HUES64 (cell line): Measurements from ENCODE around the gene PCDHB12.
A peak's percentile ranks its signal among the peaks of the same experiment; 100 is the strongest.
"Not testable (repeated sequence)": the region's sequence is repeated elsewhere in the genome, so short reads cannot be mapped to it uniquely, and the experiment has no call there.

Experiments
- H3K27ac ChIP-seq: 2 replicates; pipeline ENCODE4 v1.7.0; 2013; ENCODE audit warnings: low read depth, low read length, inconsistent platforms
- H3K27me3 ChIP-seq: 2 replicates; pipeline ENCODE4 v1.6.1; 2013; ENCODE audit warnings: mild to moderate bottlenecking, low read length; ENCODE audit not compliant: insufficient read depth
- H3K36me3 ChIP-seq: 2 replicates; pipeline ENCODE4 v1.6.1; 2013; ENCODE audit warnings: mild to moderate bottlenecking, low read length; ENCODE audit not compliant: insufficient read depth
- H3K4me1 ChIP-seq: 2 replicates; pipeline ENCODE4 v1.6.1; 2013; ENCODE audit warnings: mild to moderate bottlenecking, low read length, moderate library complexity; ENCODE audit not compliant: insufficient read depth
- H3K4me3 ChIP-seq: 2 replicates; pipeline ENCODE4 v1.5.1; 2013; ENCODE audit warnings: mild to moderate bottlenecking, low read length, moderate library complexity
- H3K9ac ChIP-seq: 2 replicates; pipeline ENCODE4 v1.6.1; 2013; ENCODE audit warnings: mild to moderate bottlenecking, low read depth, low read length
- H3K9me3 ChIP-seq: 2 replicates; pipeline ENCODE4 v1.6.1; 2013; ENCODE audit warnings: low read depth, low read length; ENCODE audit not compliant: insufficient read depth
- WGBS: fragments of 150-250, 120-280 bp; methylation state at CpG from one replicate; pipeline ENCODE4 v1.1.7; 2013; ENCODE audit warnings: missing lambda C conversion rate; 5-methylcytosine and 5-hydroxymethylcytosine counted together

PCDHB12 gene

DNA sequence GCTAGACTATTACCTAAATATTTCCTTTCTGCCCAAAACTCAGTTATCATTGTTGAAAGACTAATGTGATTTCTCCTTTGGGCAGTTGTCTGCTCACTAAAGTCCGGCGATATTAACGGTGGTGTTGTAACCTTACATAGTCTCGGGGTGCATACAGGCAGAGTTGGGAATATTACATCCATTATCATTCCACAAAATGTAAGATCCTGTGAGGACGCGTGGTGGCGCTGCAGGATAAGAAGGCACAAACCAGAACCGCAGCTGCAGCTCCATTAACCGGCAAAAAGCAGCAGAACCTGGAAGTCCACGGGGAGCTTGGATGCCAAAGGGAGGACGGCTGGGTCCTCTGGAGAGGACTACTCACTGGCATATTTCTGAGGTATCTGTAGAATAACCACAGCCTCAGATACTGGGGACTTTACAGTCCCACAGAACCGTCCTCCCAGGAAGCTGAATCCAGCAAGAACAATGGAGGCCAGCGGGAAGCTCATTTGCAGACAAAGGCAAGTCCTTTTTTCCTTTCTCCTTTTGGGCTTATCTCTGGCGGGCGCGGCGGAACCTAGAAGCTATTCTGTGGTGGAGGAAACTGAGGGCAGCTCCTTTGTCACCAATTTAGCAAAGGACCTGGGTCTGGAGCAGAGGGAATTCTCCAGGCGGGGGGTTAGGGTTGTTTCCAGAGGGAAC, 5.3 kb downstream of the PCDHB12 start, which contains the start of gene PCDHB13:
PCDHB13 (plus strand) TSS at position 264 of the 684 bp plus-strand sequence; CDS start at position 469, 205 bp downstream.
- not testable (repeated sequence) for H3K36me3 ChIP-seq, H3K4me1 ChIP-seq, H3K9ac ChIP-seq, H3K27me3 ChIP-seq, H3K9me3 ChIP-seq, H3K27ac ChIP-seq
- H3K4me3 ChIP-seq: peak within 1 kb of the TSS; percentile 42
- WGBS: 71% methylated on average over 10 of the region's 18 CpGs

- not testable (repeated sequence) for H3K4me3 ChIP-seq, H3K36me3 ChIP-seq, H3K4me1 ChIP-seq, H3K27me3 ChIP-seq, H3K9ac ChIP-seq, H3K9me3 ChIP-seq, H3K27ac ChIP-seq
- WGBS: 93% methylated on average over 8 of the region's 12 CpGs
Measured at GRCh38 chr5:141214583-141214982, 6.1 kb downstream of the PCDHB12 start.

DNA sequence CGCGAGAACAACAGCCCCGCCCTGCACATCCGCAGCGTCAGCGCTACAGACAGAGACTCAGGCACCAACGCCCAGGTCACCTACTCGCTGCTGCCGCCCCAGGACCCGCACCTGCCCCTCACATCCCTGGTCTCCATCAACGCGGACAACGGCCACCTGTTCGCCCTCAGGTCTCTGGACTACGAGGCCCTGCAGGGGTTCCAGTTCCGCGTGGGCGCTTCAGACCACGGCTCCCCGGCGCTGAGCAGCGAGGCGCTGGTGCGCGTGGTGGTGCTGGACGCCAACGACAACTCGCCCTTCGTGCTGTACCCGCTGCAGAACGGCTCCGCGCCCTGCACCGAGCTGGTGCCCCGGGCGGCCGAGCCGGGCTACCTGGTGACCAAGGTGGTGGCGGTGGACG, 7.0 kb downstream of the PCDHB12 start:
- 96% methylated on average over 27 of the region's 40 CpGs for WGBS
- H3K36me3 ChIP-seq, H3K4me1 ChIP-seq, H3K27me3 ChIP-seq, H3K4me3 ChIP-seq, H3K9me3 ChIP-seq, H3K27ac ChIP-seq, H3K9ac ChIP-seq: not testable (repeated sequence)

DNA sequence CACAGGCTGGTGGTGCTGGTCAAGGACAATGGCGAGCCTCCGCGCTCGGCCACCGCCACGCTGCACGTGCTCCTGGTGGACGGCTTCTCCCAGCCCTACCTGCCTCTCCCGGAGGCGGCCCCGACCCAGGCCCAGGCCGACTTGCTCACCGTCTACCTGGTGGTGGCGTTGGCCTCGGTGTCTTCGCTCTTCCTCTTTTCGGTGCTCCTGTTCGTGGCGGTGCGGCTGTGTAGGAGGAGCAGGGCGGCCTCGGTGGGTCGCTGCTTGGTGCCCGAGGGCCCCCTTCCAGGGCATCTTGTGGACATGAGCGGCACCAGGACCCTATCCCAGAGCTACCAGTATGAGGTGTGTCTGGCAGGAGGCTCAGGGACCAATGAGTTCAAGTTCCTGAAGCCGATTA, 7.5 kb downstream of the PCDHB12 start:
- not testable (repeated sequence) for H3K36me3 ChIP-seq

DNA sequence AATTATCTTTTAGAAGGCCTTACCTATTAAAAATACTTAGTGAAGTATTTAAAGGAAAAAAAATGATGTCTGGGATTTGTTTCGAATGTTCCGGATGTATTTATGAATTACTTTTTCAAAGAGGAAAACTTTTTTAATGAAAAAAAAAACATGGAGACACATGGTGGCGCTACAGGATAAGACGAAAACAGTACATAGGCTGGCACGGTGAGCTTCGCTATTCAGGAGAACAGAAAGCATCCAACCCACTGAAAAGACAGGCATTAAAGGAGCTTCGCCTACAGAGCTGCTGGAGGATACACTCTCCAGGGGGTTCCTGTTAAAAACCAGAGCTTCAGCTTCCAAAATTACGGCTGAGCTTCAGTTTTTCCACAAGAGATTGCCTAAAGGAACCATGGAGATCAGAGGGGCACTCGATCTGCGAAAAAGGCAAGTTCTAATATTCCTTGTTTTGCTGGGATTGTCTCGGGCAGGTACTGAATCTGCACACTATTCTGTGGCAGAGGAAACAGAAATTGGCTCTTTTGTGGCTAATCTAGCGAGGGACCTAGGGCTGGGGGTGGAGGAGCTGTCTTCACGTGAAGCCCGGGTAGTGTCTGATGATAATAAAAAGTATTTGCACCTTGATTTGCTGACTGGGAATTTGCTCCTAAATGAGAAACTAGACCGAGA, 14.7 kb downstream of the PCDHB12 start, which contains the start of gene PCDHB14:
PCDHB14 (plus strand) TSS at position 232 of the 672 bp plus-strand sequence; CDS start at position 395, 163 bp downstream.
- Histone ChIP-seq H3K4me3 (peak within 1 kb of the TSS; percentile 45), H3K27ac (no peak within 1 kb of the TSS), H3K4me1 (no peaks in the 10 kb centered on the region), H3K9me3 (peaks cover 6% of the 10 kb centered on the region; the same call in 1 of the 2 replicates), H3K9ac (peak within 1 kb of the TSS; percentile 59; the same call in 1 of the 2 replicates), H3K27me3 (no peaks in the 10 kb centered on the region), H3K36me3 (no peaks in the 10 kb centered on the region)
- WGBS: 48% methylated on average over 15 of the region's 15 CpGs

More for the DNA sequence above, 7.5 kb downstream of the PCDHB12 start:
- not testable (repeated sequence) for H3K9me3 ChIP-seq, H3K9ac ChIP-seq, H3K4me3 ChIP-seq, H3K27me3 ChIP-seq, H3K27ac ChIP-seq, H3K4me1 ChIP-seq
- WGBS: 96% methylated on average over 22 of the region's 26 CpGs

- not testable (repeated sequence) for H3K27me3 ChIP-seq, H3K36me3 ChIP-seq, H3K9ac ChIP-seq, H3K4me3 ChIP-seq, H3K4me1 ChIP-seq, H3K9me3 ChIP-seq, H3K27ac ChIP-seq
- WGBS: 95% methylated on average over 29 of the region's 40 CpGs
Measured at GRCh38 chr5:141224844-141225243, 16.3 kb downstream of the PCDHB12 start.

DNA sequence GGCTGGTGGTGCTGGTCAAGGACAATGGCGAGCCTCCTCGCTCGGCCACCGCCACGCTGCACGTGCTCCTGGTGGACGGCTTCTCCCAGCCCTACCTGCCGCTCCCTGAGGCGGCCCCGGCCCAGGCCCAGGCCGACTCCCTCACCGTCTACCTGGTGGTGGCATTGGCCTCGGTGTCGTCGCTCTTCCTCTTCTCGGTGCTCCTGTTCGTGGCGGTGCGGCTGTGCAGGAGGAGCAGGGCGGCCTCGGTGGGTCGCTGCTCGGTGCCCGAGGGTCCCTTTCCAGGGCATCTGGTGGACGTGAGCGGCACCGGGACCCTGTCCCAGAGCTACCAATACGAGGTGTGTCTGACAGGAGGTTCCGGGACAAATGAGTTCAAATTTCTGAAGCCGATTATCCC, 16.9 kb downstream of the PCDHB12 start:
- 97% methylated on average over 26 of the region's 30 CpGs for WGBS
- not testable (repeated sequence) for H3K4me1 ChIP-seq, H3K36me3 ChIP-seq, H3K27me3 ChIP-seq, H3K9me3 ChIP-seq, H3K4me3 ChIP-seq, H3K9ac ChIP-seq, H3K27ac ChIP-seq

DNA sequence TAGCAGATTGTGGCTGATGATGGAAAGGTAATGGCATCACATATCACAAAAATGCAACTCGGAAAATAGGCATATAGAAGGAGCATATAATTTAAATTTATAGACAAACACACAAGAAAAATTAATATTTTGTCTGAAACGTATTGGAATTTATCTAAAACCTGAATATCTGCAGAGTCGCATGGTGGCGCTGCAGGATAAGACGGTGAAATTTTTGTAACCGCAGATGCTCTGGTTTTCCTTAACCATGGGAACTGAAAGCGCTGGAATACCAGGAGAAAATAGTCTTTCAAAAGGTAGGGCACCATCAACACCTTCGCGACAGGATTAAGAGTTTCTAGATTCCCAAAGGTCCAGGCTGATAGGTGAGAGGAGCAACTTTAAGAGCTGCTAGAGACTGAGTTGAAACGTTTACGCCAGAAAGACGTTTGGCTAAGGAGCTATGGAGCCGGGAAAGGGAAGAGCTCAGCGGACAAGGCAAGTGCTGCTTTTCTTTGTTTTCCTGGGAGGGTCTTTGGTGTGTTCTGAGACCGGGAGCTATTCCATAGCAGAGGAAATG, 25.7 kb downstream of the PCDHB12 start:
- no peaks in the 10 kb centered on the region for H3K4me1 ChIP-seq
- 88% methylated on average over 14 of the region's 15 CpGs for WGBS
- no peaks in the 10 kb centered on the region for H3K36me3 ChIP-seq
- H3K27me3 ChIP-seq: no peaks in the 10 kb centered on the region
- peak overlapping the region; percentile 47; the same call in 1 of the 2 replicates for H3K9ac ChIP-seq
- peaks cover 53% of the 10 kb centered on the region for H3K9me3 ChIP-seq
- H3K27ac ChIP-seq: no peak overlapping the region
- H3K4me3 ChIP-seq: peak overlapping the region; percentile 45; the same call in 1 of the 2 replicates

GRCh38 chr5:141235922-141236321, 27.4 kb downstream of the PCDHB12 start:
- peaks cover 54% of the 10 kb centered on the region for H3K9me3 ChIP-seq
- H3K4me3 ChIP-seq, H3K27ac ChIP-seq, H3K9ac ChIP-seq, H3K27me3 ChIP-seq, H3K4me1 ChIP-seq, H3K36me3 ChIP-seq: not testable (repeated sequence)
- 96% methylated on average over 40 of the region's 40 CpGs for WGBS

GRCh38 chr5:141236516-141237313, 28.2 kb downstream of the PCDHB12 start:
- H3K9me3 ChIP-seq: peaks cover 49% of the 10 kb centered on the region
- WGBS: 96% methylated on average over 32 of the region's 32 CpGs
- no peaks in the 10 kb centered on the region for H3K4me1 ChIP-seq
- no peak overlapping the region for H3K27ac ChIP-seq
- H3K36me3 ChIP-seq: no peaks in the 10 kb centered on the region
- H3K27me3 ChIP-seq: no peaks in the 10 kb centered on the region
- no peak overlapping the region for H3K9ac ChIP-seq
- no peak overlapping the region for H3K4me3 ChIP-seq

GRCh38 chr5:141241496-141241895, 33.0 kb downstream of the PCDHB12 start:
- Histone ChIP-seq H3K36me3 (no peaks in the 10 kb centered on the region; the same call in 1 of the 2 replicates), H3K4me3 (no peak overlapping the region), H3K4me1 (no peaks in the 10 kb centered on the region), H3K27ac (no peak overlapping the region), H3K9me3 (peaks cover 30% of the 10 kb centered on the region; the same call in 1 of the 2 replicates), H3K9ac (no peak overlapping the region), H3K27me3 (no peaks in the 10 kb centered on the region)
- WGBS: 97% methylated on average over 43 of the region's 43 CpGs
